Brain microvascular endothelial cell (primary cell): ENCODE data around the gene IL1RL2.

ENCODE experiments used
- DNase-seq: peaks from one replicate; pipeline ENCODE4 v3.0.0-alpha.2; 2020
- H3K27ac ChIP-seq: fragments of 250-450 bp; sonication (Bioruptor Pico); 2 replicates; pipeline ENCODE4 v1.5.1; 2020; ENCODE audit warnings: mild to moderate bottlenecking, moderate library complexity
- H3K27me3 ChIP-seq: fragments of 250-450 bp; sonication (Bioruptor Pico); replicated peaks from 2 replicates; pipeline ENCODE4 v1.5.1; 2020; ENCODE audit warnings: mild to moderate bottlenecking
- H3K36me3 ChIP-seq: fragments of 250-450 bp; sonication (Bioruptor Pico); replicated peaks from 2 replicates; pipeline ENCODE4 v1.5.1; 2020; ENCODE audit warnings: mild to moderate bottlenecking
- H3K4me3 ChIP-seq: 2 replicates; pipeline ENCODE4 v1.5.1; 2011; ENCODE audit warnings: low read depth, mild to moderate bottlenecking, control low read depth, low read length, moderate library complexity
- CTCF ChIP-seq: IDR thresholded peaks from 2 replicates; pipeline ENCODE4 v1.5.1; 2011; ENCODE audit warnings: low read depth, mild to moderate bottlenecking, moderate library complexity, low read length, control low read depth, inconsistent platforms; ENCODE audit errors: missing control alignments
- in situ Hi-C: cut with HindIII; loops from 2 replicates; pipeline ENCODE4 v1.10.0; 2017; ENCODE audit warnings: low sequenced_read_pairs, low pct_ligation_motif_present

Gene IL1RL2

DNA sequence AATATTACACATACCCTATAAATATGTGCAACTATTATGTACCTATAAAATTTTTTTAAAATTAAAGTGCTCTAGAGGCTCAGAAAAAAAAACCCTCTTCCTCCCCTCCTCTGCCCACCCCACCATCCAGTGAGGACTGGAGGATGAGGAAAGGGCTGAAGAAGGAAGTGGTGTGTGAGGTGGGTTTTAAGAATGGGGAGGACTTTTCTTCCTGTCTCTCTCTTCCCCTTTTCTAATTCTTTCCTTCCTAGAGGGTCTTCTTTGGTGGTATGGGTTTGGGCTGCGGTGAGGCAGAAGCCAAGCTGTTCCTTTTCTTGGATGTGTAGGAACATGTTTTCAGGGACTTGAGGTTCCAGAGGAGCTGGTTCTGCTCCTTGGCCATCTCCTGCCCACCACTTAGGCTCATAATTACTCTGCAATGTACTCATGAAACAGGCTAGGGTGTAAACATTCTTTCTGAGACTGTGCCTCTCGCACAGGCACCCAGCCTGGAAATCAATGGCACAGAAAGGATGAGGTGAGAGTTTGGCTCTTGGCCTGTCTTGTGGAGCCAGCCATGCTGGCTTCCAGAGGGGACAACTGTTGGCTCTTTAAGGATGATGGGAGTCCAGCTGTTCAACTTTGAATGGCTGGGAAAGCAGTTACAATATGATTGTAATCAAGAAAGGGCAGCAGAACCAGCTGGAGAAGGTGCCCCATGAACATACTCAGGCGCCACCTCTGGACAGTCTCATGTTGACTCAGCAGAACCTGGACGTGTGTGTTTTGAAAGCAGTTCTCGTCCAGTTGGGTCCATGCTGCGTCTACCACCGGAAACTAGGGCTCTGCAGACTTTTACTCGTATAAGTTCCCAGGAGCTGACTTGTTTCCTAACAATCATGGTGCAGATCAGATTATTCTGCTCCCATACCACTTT, 38.3 kb downstream of the IL1RL2 start:
- no peaks in the 10 kb centered on the region for H3K27me3 ChIP-seq
- no peak overlapping the region for H3K4me3 ChIP-seq
- no peak for DNase-seq
- TF ChIP-seq CTCF = no peak
- H3K27ac ChIP-seq = no peak overlapping the region
- no peaks in the 10 kb centered on the region for H3K36me3 ChIP-seq
- in situ Hi-C loops = no loop called here

DNA sequence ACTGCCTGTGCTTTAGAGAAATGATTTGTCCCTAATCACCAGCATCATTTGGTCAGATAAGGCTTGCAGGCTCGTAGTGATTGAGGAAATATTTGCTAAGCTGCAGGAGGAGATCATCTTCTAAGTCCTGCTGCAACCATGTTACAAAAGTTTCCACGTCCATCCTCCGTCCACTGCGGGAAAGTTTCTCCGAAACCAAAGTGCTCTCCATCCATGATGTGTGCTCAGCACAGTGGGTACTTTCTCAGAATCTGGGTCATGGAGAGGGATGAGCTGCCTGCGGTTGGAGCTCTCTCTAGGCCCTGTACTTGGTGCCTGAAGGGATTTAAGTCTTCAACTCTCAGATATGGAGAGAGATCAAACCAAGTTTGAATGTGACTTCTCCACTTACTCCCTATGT, 39.3 kb downstream of the IL1RL2 start:
- no peaks in the 10 kb centered on the region for H3K27me3 ChIP-seq
- H3K4me3 ChIP-seq = no peak overlapping the region
- no peak for TF ChIP-seq CTCF
- in situ Hi-C loops = no loop called here
- no peak overlapping the region for H3K27ac ChIP-seq
- no peak for DNase-seq
- H3K36me3 ChIP-seq = no peaks in the 10 kb centered on the region

DNA sequence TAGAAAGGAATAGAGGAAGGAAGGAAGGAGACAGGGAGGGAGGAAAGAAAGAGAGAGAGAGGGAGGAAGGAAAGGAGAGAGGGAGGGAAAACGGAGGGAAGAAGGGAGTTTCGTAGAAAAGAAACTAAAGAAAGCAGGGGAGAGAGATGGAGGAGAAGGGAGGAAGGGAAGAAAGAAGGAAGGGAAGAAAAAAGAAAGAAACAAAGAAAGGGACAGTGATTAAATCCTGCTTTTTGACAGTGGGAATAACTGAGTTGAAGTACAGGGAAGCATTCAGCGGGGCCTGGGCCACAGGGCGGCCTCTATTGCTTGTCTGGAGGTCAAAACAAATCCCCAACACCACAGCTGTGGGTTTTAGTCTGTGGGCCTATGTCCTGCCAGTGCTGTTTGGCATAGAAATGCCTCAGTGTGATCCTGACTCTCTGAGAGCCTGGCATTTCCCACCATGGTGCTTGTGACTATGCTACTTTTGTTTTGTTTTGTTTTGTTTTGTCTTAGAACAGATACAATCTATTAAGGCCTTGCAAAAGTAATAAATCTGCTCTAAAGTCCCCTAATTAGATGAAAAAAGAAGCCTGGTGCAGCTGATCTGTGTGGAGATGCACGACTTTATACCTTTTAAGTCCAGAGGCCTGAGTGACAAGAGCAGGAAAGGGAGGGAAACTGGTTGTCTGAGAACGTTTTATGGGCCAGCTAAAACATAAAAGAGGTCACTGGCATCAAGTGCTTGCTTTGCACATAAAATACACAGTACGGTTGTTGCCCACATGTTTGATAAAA, 40.0 kb downstream of the IL1RL2 start:
- no peak for TF ChIP-seq CTCF
- DNase-seq = no peak
- Histone ChIP-seq H3K27ac (peak overlapping the region; percentile 98), H3K4me3 (no peak overlapping the region), H3K36me3 (no peaks in the 10 kb centered on the region), H3K27me3 (no peaks in the 10 kb centered on the region)
- in situ Hi-C loops = no loop called here

- no peak overlapping the region for H3K27ac ChIP-seq
These were observed 42.4 kb downstream of the IL1RL2 start for GRCh38 chr2:102229141-102229769.

GRCh38 chr2:102230410-102230909, 43.6 kb downstream of the IL1RL2 start:
- no peak overlapping the region for H3K27ac ChIP-seq
- no peak overlapping the region for H3K4me3 ChIP-seq
- no peaks in the 10 kb centered on the region for H3K36me3 ChIP-seq
- no peak for DNase-seq
- in situ Hi-C loops = no loop called here
- TF ChIP-seq CTCF = no peak
- H3K27me3 ChIP-seq = no peaks in the 10 kb centered on the region

More at GRCh38 chr2:102229141-102229769, 42.4 kb downstream of the IL1RL2 start:
- no peak overlapping the region for H3K4me3 ChIP-seq
- H3K36me3 ChIP-seq = no peaks in the 10 kb centered on the region
- in situ Hi-C loops = no loop called here
- no peak for DNase-seq
- TF ChIP-seq CTCF = no peak
- no peaks in the 10 kb centered on the region for H3K27me3 ChIP-seq
